Tibial nerve (tissue), 4 donors: ENCODE results near the gene NDUFS8. TPM values are rescaled to one million over a fixed set of nuclear protein-coding genes. Genes with fewer than 3 reads are reported as not detected.

Source experiments
- DNase-seq, 2 donors: peaks; one replicate each; pipeline ENCODE4 v3.0.0-alpha.2; 2019; ENCODE audit warnings: low spot score in 2 of 2
- H3K27ac ChIP-seq, 4 donors: fragments of 200-600 bp; sonication (generic) in 3 of 4; one replicate each; pipeline ENCODE4 v1.5.1; 2017 to 2019; ENCODE audit warnings: mild to moderate bottlenecking in 1 of 4
- H3K27me3 ChIP-seq, 2 donors: fragments of 200-600 bp; sonication (generic) in 1 of 2; one replicate each; pipeline versions ENCODE4 v1.5.1 to v1.6.0; 2017 to 2019
- H3K36me3 ChIP-seq, 3 donors: fragments of 200-600 bp; sonication (generic); one replicate each; pipeline ENCODE4 v1.5.1; 2018 to 2019
- H3K4me1 ChIP-seq, 4 donors: fragments of 200-600 bp; sonication (generic) in 3 of 4; one replicate each; pipeline ENCODE4 v1.5.1; 2017 to 2019
- H3K4me3 ChIP-seq, 4 donors: fragments of 200-600 bp; sonication (generic) in 3 of 4; one replicate each; pipeline ENCODE4 v1.5.1; 2017 to 2019; ENCODE audit warnings: mild to moderate bottlenecking in 1 of 4, moderate library complexity in 1 of 4
- H3K9me3 ChIP-seq, 4 donors: fragments of 200-600 bp; sonication (generic) in 3 of 4; one replicate each; pipeline ENCODE4 v1.5.1; 2017 to 2019
- EP300 ChIP-seq, 2 donors: sonication (generic); formaldehyde crosslinking; IDR thresholded peaks; one replicate each; pipeline ENCODE4 v1.6.1; 2017; ENCODE audit warnings: antibody characterized with exemption in 2 of 2, mild to moderate bottlenecking in 1 of 2
- POLR2A ChIP-seq, 2 donors: fragments of 450-650 bp; IDR thresholded peaks; one replicate each; pipeline ENCODE4 v1.6.1; 2017; ENCODE audit warnings: antibody characterized with exemption in 2 of 2, mild to moderate bottlenecking in 2 of 2, moderate library complexity in 2 of 2
- WGBS, 2 donors: methylation state at CpG; one replicate each; pipeline ENCODE4 v1.1.5; 2018; 5-methylcytosine and 5-hydroxymethylcytosine counted together
- small RNA-seq: library from RNA; depleted of rRNA; stranded (forward); fragments of <200 nt; gene quantifications from one replicate; pipeline ENCODE3, GENCODE V24; 2016
- total RNA-seq, 4 donors: library from RNA; depleted of rRNA; stranded (reverse); fragments of >200 nt; gene quantifications; one replicate each; pipeline ENCODE4 v1.1.0, GENCODE V29; 2016
- TF ChIP-seq, protein P1 (sequence below), 5 experiments: fragments of 200-600 bp in 3 of 5; fragments of 450-650 bp in 2 of 5; sonication (generic) in 3 of 5; IDR thresholded peaks; one replicate each; pipeline ENCODE4 v1.5.1; 2016 to 2019; ENCODE audit warnings: antibody characterized with exemption in 5 of 5, mild to moderate bottlenecking in 3 of 5, moderate library complexity in 2 of 5

NDUFS8 gene
- total RNA-seq, 4 donors from 2014 or later = 143 to 205 (median 180) TPM

DNA sequence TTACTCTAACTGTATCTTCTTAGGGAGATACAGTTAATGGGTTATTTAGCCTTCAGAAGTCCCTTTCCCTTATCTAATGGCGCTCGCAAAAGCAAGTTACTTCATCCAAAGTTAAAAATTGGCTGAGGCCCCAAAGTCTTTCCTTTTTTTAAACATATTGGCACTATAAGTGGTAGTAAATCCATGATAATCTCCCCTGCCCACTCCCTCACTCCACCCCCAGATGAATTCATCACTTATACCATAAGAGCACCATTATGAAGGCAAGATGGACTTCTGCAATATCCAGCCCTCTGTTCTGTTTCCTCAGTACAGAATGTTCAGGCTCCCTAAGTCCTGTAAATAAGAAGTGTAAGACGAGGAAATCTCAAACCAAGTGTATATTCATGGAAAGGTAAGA, 53.0 kb downstream of the NDUFS8 start:
- no peaks in the 10 kb centered on the region for H3K27me3 ChIP-seq
- WGBS, 2 donors = 90 to 94% methylated on average over 3 of the region's 3 CpGs
- H3K4me1 ChIP-seq = no peaks in the 10 kb centered on the region
- H3K4me3 ChIP-seq = no peak overlapping the region
- no peaks in the 10 kb centered on the region for H3K9me3 ChIP-seq
- H3K36me3 ChIP-seq = peaks cover 0 to 22% (median 0%) of the 10 kb centered on the region in 3 donors
- H3K27ac ChIP-seq = no peak overlapping the region
- TF ChIP-seq, protein P1, sequence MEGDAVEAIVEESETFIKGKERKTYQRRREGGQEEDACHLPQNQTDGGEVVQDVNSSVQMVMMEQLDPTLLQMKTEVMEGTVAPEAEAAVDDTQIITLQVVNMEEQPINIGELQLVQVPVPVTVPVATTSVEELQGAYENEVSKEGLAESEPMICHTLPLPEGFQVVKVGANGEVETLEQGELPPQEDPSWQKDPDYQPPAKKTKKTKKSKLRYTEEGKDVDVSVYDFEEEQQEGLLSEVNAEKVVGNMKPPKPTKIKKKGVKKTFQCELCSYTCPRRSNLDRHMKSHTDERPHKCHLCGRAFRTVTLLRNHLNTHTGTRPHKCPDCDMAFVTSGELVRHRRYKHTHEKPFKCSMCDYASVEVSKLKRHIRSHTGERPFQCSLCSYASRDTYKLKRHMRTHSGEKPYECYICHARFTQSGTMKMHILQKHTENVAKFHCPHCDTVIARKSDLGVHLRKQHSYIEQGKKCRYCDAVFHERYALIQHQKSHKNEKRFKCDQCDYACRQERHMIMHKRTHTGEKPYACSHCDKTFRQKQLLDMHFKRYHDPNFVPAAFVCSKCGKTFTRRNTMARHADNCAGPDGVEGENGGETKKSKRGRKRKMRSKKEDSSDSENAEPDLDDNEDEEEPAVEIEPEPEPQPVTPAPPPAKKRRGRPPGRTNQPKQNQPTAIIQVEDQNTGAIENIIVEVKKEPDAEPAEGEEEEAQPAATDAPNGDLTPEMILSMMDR (IDR thresholded peaks at IDR 0.05) = no peak
- TF ChIP-seq POLR2A (IDR thresholded peaks at IDR 0.05) (no peak), EP300 (IDR thresholded peaks at IDR 0.05) (no peak)
- no peak for DNase-seq

Small RNA genes lying within 50 kb of the gene (small RNA-seq; reads per million reads assigned to genes)
- gene MIR6753 = not detected

Other genes starting within 250 kb of the NDUFS8 start
- 10 to 100 TPM; 43.5 to 75.9 (median 44.2) TPM for gene UNC93B1, start 26.6 kb upstream of the NDUFS8 start, total RNA-seq
- 100 to 1,000 TPM in 1 of 4 donors, 10 to 100 TPM in 3; 80.4 to 137 (median 91.8) TPM for gene ALDH3B1, start 20.4 kb upstream of the NDUFS8 start, total RNA-seq
- 100 to 1,000 TPM; 142 to 439 (median 183) TPM for gene TCIRG1, start 8.3 kb downstream of the NDUFS8 start, total RNA-seq
- 10 to 100 TPM; 53.7 to 83.9 (median 78.0) TPM for gene CHKA, start 90.7 kb downstream of the NDUFS8 start, total RNA-seq
- gene KMT5B, start 182.6 kb downstream of the NDUFS8 start, total RNA-seq = 10 to 100 TPM; 25.5 to 47.1 (median 40.3) TPM
- gene C11orf24, start 241.3 kb downstream of the NDUFS8 start, total RNA-seq = 10 to 100 TPM; 33.3 to 59.4 (median 41.2) TPM